H1 (cell line): ENCODE data around the gene TTR. TPM values are rescaled to one million over a fixed set of nuclear protein-coding genes. Genes with fewer than 3 reads are reported as not detected.
A peak's percentile ranks its signal among the peaks of the same experiment; 100 is the strongest.

ENCODE experiments used
- CTCF ChIA-PET: fragments of 300-600 bp; sonication (Branson Sonifier 250); formaldehyde crosslinking; loops from one replicate; lab custom pipeline; 2021; ENCODE audit not compliant: partially characterized antibody; lab: Charles Lee
- POLR2A ChIA-PET: fragments of 300-600 bp; sonication (Branson Sonifier 250); formaldehyde crosslinking; loops from one replicate; lab custom pipeline; 2021; ENCODE audit warnings: inconsistent platforms; ENCODE audit not compliant: partially characterized antibody; lab: Charles Lee
- DNase-seq, 2 experiments: peaks; one replicate each; pipeline versions ENCODE4 v3.0.0 to v3.0.0-alpha.2; 2010 to 2022; ENCODE audit warnings: low spot score in 2 of 2, low read depth in 1 of 2, mixed read lengths in 1 of 2
- FAIRE-seq: peaks from 2 replicates; lab custom pipeline; 2011; peaks lifted over from hg19 to GRCh38; lab: Jason Lieb, UNC
- H2AFZ ChIP-seq: 2 replicates; pipeline ENCODE4 v1.8.1; 2012; ENCODE audit warnings: low read length, inconsistent platforms
- H2AK5ac ChIP-seq: 2 replicates; pipeline ENCODE4 v1.6.1; 2013; ENCODE audit warnings: low read depth, low read length
- H2BK120ac ChIP-seq: replicated peaks from 2 replicates; pipeline ENCODE3; 2013; ENCODE audit warnings: low read depth, low read length, inconsistent platforms
- H2BK12ac ChIP-seq: 2 replicates; pipeline ENCODE4 v1.6.1; 2013; ENCODE audit warnings: low read depth, low read length
- H2BK15ac ChIP-seq: 2 replicates; pipeline ENCODE4 v1.6.1; 2013; ENCODE audit warnings: low read length
- H2BK20ac ChIP-seq: 2 replicates; pipeline ENCODE4 v1.6.1; 2013; ENCODE audit warnings: low read length
- H2BK5ac ChIP-seq: 2 replicates; pipeline ENCODE4 v1.6.1; 2013; ENCODE audit warnings: low read depth, low read length
- H3K14ac ChIP-seq: 2 replicates; pipeline ENCODE4 v1.6.1; 2013; ENCODE audit warnings: inconsistent platforms; ENCODE audit not compliant: insufficient read length
- H3K18ac ChIP-seq: 2 replicates; pipeline ENCODE4 v1.6.1; 2013; ENCODE audit warnings: low read length; ENCODE audit errors: extremely low read depth
- H3K23ac ChIP-seq: 2 replicates; pipeline ENCODE4 v1.6.1; 2013; ENCODE audit warnings: inconsistent platforms; ENCODE audit not compliant: insufficient read length
- H3K23me2 ChIP-seq: 2 replicates; pipeline ENCODE4 v1.6.1; 2013; ENCODE audit warnings: low read depth, low read length
- H3K27ac ChIP-seq: 2 replicates; pipeline ENCODE4 v1.6.1; 2011; ENCODE audit warnings: low read depth, low read length, inconsistent platforms
- H3K27me3 ChIP-seq, 4 experiments: replicated peaks in 1 of 4; 1 replicate in 1 of 4; 2 replicates in 3 of 4; pipeline versions ENCODE4 v1.6.1 to v1.8.1; 2011 to 2013; ENCODE audit warnings: low read length in 3 of 4, mild to moderate bottlenecking in 3 of 4, inconsistent platforms in 2 of 4, mixed read lengths in 2 of 4, moderate library complexity in 1 of 4; ENCODE audit not compliant: control insufficient read depth in 3 of 4, insufficient read depth in 3 of 4; ENCODE audit errors: extremely low read depth in 1 of 4
- H3K36me3 ChIP-seq, 4 experiments: 2 replicates each; pipeline versions ENCODE4 v1.6.1 to v1.8.1; 2011 to 2013; ENCODE audit warnings: mild to moderate bottlenecking in 4 of 4, low read length in 3 of 4, moderate library complexity in 2 of 4, control low read depth in 1 of 4, inconsistent platforms in 1 of 4; ENCODE audit not compliant: insufficient read depth in 4 of 4, control insufficient read depth in 2 of 4
- H3K4ac ChIP-seq: replicated peaks from 2 replicates; pipeline ENCODE3; 2013; ENCODE audit warnings: low read length, low read depth, mixed read lengths, inconsistent platforms; ENCODE audit not compliant: insufficient read length
- H3K4me1 ChIP-seq, 4 experiments: replicated peaks in 1 of 4; 1 replicate in 1 of 4; 2 replicates in 3 of 4; pipeline versions ENCODE4 v1.6.1 to v1.8.1; 2011 to 2013; ENCODE audit warnings: low read length in 3 of 4, inconsistent platforms in 2 of 4, mixed read lengths in 1 of 4; ENCODE audit not compliant: insufficient read depth in 4 of 4, control insufficient read depth in 3 of 4
- H3K4me2 ChIP-seq, 2 experiments: 2 replicates each; pipeline versions ENCODE4 v1.6.1 to v1.8.1; 2011 to 2013; ENCODE audit warnings: low read depth in 2 of 2, low read length in 2 of 2, control low read depth in 1 of 2, inconsistent platforms in 1 of 2, mild to moderate bottlenecking in 1 of 2; ENCODE audit not compliant: insufficient read depth in 1 of 2
- H3K4me3 ChIP-seq, 4 experiments: fragments of 200-600, 300-600 bp in 1 of 4; sonication (generic), shearing (Covaris generic), sonication (Bioruptor Twin) in 1 of 4; 2 replicates each; pipeline versions ENCODE4 v1.5.1 to v1.8.1; 2011 to 2016; ENCODE audit warnings: low read length in 4 of 4, low read depth in 3 of 4, control low read depth in 2 of 4, inconsistent platforms in 2 of 4, mild to moderate bottlenecking in 2 of 4, mixed read lengths in 1 of 4, moderate library complexity in 1 of 4; ENCODE audit not compliant: insufficient read depth in 2 of 4; ENCODE audit errors: extremely low read depth in 1 of 4
- H3K56ac ChIP-seq: replicated peaks from 2 replicates; pipeline ENCODE3; 2013; ENCODE audit warnings: low read depth, mild to moderate bottlenecking, mixed read lengths, low read length, inconsistent platforms; ENCODE audit not compliant: insufficient read length
- H3K79me1 ChIP-seq: 2 replicates; pipeline ENCODE4 v1.6.1; 2013; ENCODE audit warnings: low read depth, low read length, control low read depth
- H3K79me2 ChIP-seq, 2 experiments: 2 replicates each; pipeline versions ENCODE4 v1.6.1 to v1.8.1; 2012 to 2013; ENCODE audit warnings: low read length in 2 of 2, mild to moderate bottlenecking in 2 of 2, inconsistent platforms in 1 of 2; ENCODE audit not compliant: insufficient read depth in 2 of 2, control insufficient read depth in 1 of 2
- H3K9ac ChIP-seq, 4 experiments: replicated peaks in 1 of 4; 1 replicate in 1 of 4; 2 replicates in 3 of 4; pipeline versions ENCODE4 v1.6.1 to v1.8.1; 2011 to 2013; ENCODE audit warnings: low read depth in 3 of 4, low read length in 3 of 4, control low read depth in 2 of 4, mild to moderate bottlenecking in 2 of 4, moderate library complexity in 2 of 4, inconsistent platforms in 1 of 4; ENCODE audit errors: extremely low read depth in 1 of 4
- H3K9me3 ChIP-seq, 2 experiments: 2 replicates each; pipeline versions ENCODE4 v1.6.1 to v1.8.1; 2012 to 2013; ENCODE audit warnings: mild to moderate bottlenecking in 2 of 2, moderate library complexity in 2 of 2, control low read depth in 1 of 2, inconsistent platforms in 1 of 2, low read depth in 1 of 2, low read length in 1 of 2, mixed read lengths in 1 of 2; ENCODE audit not compliant: insufficient read depth in 2 of 2
- H4K20me1 ChIP-seq, 2 experiments: replicated peaks in 1 of 2; 2 replicates each; pipeline versions ENCODE3 to v1.8.1; 2011 to 2013; ENCODE audit warnings: inconsistent platforms in 2 of 2, low read length in 2 of 2, mild to moderate bottlenecking in 1 of 2; ENCODE audit not compliant: insufficient read depth in 2 of 2, control insufficient read depth in 1 of 2
- H4K5ac ChIP-seq: 2 replicates; pipeline ENCODE4 v1.6.1; 2013; ENCODE audit warnings: low read length, low read depth, mixed read lengths, inconsistent platforms; ENCODE audit not compliant: insufficient read length
- H4K8ac ChIP-seq: 2 replicates; pipeline ENCODE4 v1.8.0; 2013; ENCODE audit warnings: mild to moderate bottlenecking, moderate library complexity, low read length, inconsistent platforms; ENCODE audit not compliant: insufficient read depth; ENCODE audit errors: extremely low read depth
- H4K91ac ChIP-seq: replicated peaks from 2 replicates; pipeline ENCODE3; 2013; ENCODE audit warnings: low read length, mixed read lengths, inconsistent platforms; ENCODE audit not compliant: insufficient read length
- BRCA1 ChIP-seq: IDR thresholded peaks from 2 replicates; pipeline ENCODE4 v1.6.1; 2012; ENCODE audit warnings: low read depth, low read length, improper control_type of control experiment
- KDM4A ChIP-seq: IDR thresholded peaks from one replicate; pipeline ENCODE4 v1.7.1; 2012; ENCODE audit warnings: low read depth, mild to moderate bottlenecking, moderate library complexity, low read length, inconsistent platforms; ENCODE audit not compliant: severe bottlenecking
- RAD21 ChIP-seq, 2 experiments: IDR thresholded peaks in 1 of 2; conservative IDR thresholded peaks in 1 of 2; 2 replicates each; pipeline ENCODE4 v1.6.1; 2011; ENCODE audit warnings: low read depth in 2 of 2, low read length in 2 of 2, improper control_type of control experiment in 1 of 2, inconsistent platforms in 1 of 2, mild to moderate bottlenecking in 1 of 2, moderate library complexity in 1 of 2
- SAP30 ChIP-seq: fragments of 300-600 bp; sonication (generic); IDR thresholded peaks from 2 replicates; pipeline ENCODE4 v1.7.1; 2012; ENCODE audit warnings: low read length, moderate library complexity, mild to moderate bottlenecking, inconsistent platforms; ENCODE audit not compliant: insufficient read depth, insufficient replicate concordance
- WGBS, 2 experiments: shearing (Covaris generic) in 1 of 2; methylation state at CpG; one replicate each; pipeline versions ENCODE4 v1.1.6 to v1.1.7; 2013 to 2015; ENCODE audit warnings: low lambda C conversion rate in 2 of 2, mixed read lengths in 2 of 2, inconsistent platforms in 1 of 2, low coverage in 1 of 2, missing lambda C conversion rate in 1 of 2; ENCODE audit not compliant: insufficient replicate concordance in 2 of 2, insufficient coverage in 1 of 2, insufficient read length in 1 of 2; ENCODE audit errors: extremely low coverage in 1 of 2, missing lambda C conversion rate in 1 of 2; 5-methylcytosine and 5-hydroxymethylcytosine counted together
- polyA plus RNA-seq, 7 experiments: library from polyadenylated mRNA; depleted of rRNA in 3 of 7; stranded (reverse) in 5 of 7; unstranded in 2 of 7; fragments of >200 nt in 5 of 7; fragments of 200-250 nt in 2 of 7; gene quantifications; 1 replicate in 5 of 7; 2 replicates in 1 of 7; 4 replicates in 1 of 7; pipeline versions ENCODE4 v1.2.1 to v1.2.3, GENCODE V29; 2011 to 2013; ENCODE audit warnings: missing spikeins in 2 of 7, mixed read lengths in 2 of 7
- total RNA-seq: library from RNA; stranded (reverse); fragmentation: NEBNext Ultra II Directional; extraction: Animal tissue kit (Norgen Biotek cat#: 25700); gene quantifications from 2 replicates; pipeline ENCODE4 v1.2.1, GENCODE V29; 2021
- TF ChIP-seq, protein P1 (sequence below): IDR thresholded peaks from 2 replicates; pipeline ENCODE4 v1.6.1; 2012; ENCODE audit warnings: inconsistent platforms
- TF ChIP-seq, protein P2 (sequence below), 3 experiments: IDR thresholded peaks; 1 replicate in 2 of 3; 2 replicates in 1 of 3; pipeline versions ENCODE4 v1.5.1 to v1.6.1; 2011; ENCODE audit warnings: low read length in 3 of 3, mild to moderate bottlenecking in 3 of 3, inconsistent platforms in 2 of 3, low read depth in 1 of 3, moderate library complexity in 1 of 3; ENCODE audit not compliant: insufficient read depth in 1 of 3; ENCODE audit errors: control extremely low read depth in 1 of 3

Gene TTR
- total and polyA plus RNA-seq, 2 of the 8 experiments (the other 6 are each of a cell fraction or from before 2014, with no cell fraction given) = not detected

DNA sequence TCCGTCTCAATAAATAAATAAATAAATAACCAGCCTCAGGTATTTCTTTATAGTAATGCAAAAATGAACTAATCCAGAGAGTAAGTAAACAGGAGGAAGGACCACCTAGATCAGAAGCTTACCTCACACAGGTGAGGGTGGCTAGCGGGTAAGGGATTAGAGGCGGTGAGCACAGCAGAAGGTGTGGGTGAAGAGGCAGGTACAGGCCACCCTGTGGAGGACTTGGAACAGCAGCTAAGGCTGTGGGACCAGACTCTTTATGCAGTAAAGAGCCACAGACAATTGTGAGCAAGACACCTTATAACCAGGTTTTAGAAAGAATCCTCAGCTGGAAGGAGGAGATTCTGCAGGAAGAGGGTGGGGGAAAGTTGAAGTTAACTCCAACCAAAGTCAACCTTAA is 34.2 kb upstream of the TTR start:
- H3K27me3 ChIP-seq = no peaks in the 10 kb centered on the region
- no peak overlapping the region for H2AK5ac ChIP-seq
- 90% methylated on average over 3 of the region's 3 CpGs; no CpG with 5 or more reads in 1 of the 2 experiments for WGBS, 2 experiments
- DNase-seq (no peak), FAIRE-seq (no peak)
- H2BK12ac ChIP-seq = no peak overlapping the region
- no peak overlapping the region for H2BK5ac ChIP-seq
- H3K79me2 ChIP-seq = no peaks in the 10 kb centered on the region
- H3K14ac ChIP-seq = no peak overlapping the region
- no peak overlapping the region for H4K8ac ChIP-seq
- ChIA-PET POLR2A (no interaction called here), CTCF (interaction anchor here (1.0 to 4.1 kb wide), 16 partner anchors 12 to 420 kb away, joined by 3 to 22 read pairs (median 5); no protein-coding TSS in a partner anchor)
- H3K23ac ChIP-seq = no peak overlapping the region
- no peak overlapping the region for H2BK15ac ChIP-seq
- TF ChIP-seq, protein P1, sequence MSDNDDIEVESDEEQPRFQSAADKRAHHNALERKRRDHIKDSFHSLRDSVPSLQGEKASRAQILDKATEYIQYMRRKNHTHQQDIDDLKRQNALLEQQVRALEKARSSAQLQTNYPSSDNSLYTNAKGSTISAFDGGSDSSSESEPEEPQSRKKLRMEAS = no peak
- no peak for TF ChIP-seq SAP30
- TF ChIP-seq RAD21 (IDR thresholded peaks at IDR 0.05 in 1 of 2, conservative IDR thresholded peaks at IDR 0.05 in 1 of 2; ENCODE audit: low read depth in 2 of 2, low read length in 2 of 2) = peak; percentile 20 to 37
- TF ChIP-seq, protein P2, sequence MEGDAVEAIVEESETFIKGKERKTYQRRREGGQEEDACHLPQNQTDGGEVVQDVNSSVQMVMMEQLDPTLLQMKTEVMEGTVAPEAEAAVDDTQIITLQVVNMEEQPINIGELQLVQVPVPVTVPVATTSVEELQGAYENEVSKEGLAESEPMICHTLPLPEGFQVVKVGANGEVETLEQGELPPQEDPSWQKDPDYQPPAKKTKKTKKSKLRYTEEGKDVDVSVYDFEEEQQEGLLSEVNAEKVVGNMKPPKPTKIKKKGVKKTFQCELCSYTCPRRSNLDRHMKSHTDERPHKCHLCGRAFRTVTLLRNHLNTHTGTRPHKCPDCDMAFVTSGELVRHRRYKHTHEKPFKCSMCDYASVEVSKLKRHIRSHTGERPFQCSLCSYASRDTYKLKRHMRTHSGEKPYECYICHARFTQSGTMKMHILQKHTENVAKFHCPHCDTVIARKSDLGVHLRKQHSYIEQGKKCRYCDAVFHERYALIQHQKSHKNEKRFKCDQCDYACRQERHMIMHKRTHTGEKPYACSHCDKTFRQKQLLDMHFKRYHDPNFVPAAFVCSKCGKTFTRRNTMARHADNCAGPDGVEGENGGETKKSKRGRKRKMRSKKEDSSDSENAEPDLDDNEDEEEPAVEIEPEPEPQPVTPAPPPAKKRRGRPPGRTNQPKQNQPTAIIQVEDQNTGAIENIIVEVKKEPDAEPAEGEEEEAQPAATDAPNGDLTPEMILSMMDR (IDR thresholded peaks at IDR 0.05; ENCODE audit: control extremely low read depth in 1 of 3, insufficient read depth in 1 of 3, low read depth in 1 of 3, low read length in 3 of 3) = peak; percentile 29 to 36 (median 32); a peak in 3 of 4 replicates
- no peak for TF ChIP-seq BRCA1
- TF ChIP-seq KDM4A = no peak
- H3K23me2 ChIP-seq = no peaks in the 10 kb centered on the region
- H3K4me1 ChIP-seq = peaks cover 1 to 9% (median 2%) of the 10 kb centered on the region in 4 experiments; a peak in 3 of 7 replicates
- no peak overlapping the region for H3K4me2 ChIP-seq
- no peak overlapping the region for H3K56ac ChIP-seq
- no peaks in the 10 kb centered on the region for H3K9me3 ChIP-seq
- H3K27ac ChIP-seq = no peak overlapping the region
- H3K36me3 ChIP-seq = no peaks in the 10 kb centered on the region
- H3K9ac ChIP-seq = no peak overlapping the region
- no peaks in the 10 kb centered on the region for H3K79me1 ChIP-seq
- no peak overlapping the region for H2BK120ac ChIP-seq
- no peak overlapping the region for H3K18ac ChIP-seq
- no peak overlapping the region for H3K4ac ChIP-seq
- H4K20me1 ChIP-seq = no peaks in the 10 kb centered on the region
- H4K91ac ChIP-seq = no peak overlapping the region
- H2BK20ac ChIP-seq = no peak overlapping the region
- no peak overlapping the region for H2AFZ ChIP-seq
- no peak overlapping the region for H4K5ac ChIP-seq
- H3K4me3 ChIP-seq = no peak overlapping the region
